Upper lobe of right lung (tissue), 1 donor: ENCODE measurements around the gene C16orf74. TPM values are rescaled to one million over a fixed set of nuclear protein-coding genes. Genes with fewer than 3 reads are reported as not detected.

ENCODE experiments used
- ATAC-seq: fragments of 200-7000 bp; cut with Tn5 transposase; one replicate; pipeline ENCODE4 v1.9.1; 2020; ENCODE audit warnings: mild to moderate bottlenecking, moderate library complexity
- DNase-seq: peaks from one replicate; pipeline ENCODE4 v3.0.0-alpha.2; 2020
- H3K27ac ChIP-seq: fragments of 200-600 bp; one replicate; pipeline ENCODE4 v1.8.0; 2022
- H3K27me3 ChIP-seq: fragments of 200-600 bp; one replicate; pipeline ENCODE4 v1.8.0; 2022; ENCODE audit warnings: mild to moderate bottlenecking
- H3K36me3 ChIP-seq: fragments of 200-600 bp; one replicate; pipeline ENCODE4 v1.8.0; 2022
- H3K4me1 ChIP-seq: fragments of 200-600 bp; one replicate; pipeline ENCODE4 v1.8.0; 2022
- H3K4me3 ChIP-seq: fragments of 200-600 bp; one replicate; pipeline ENCODE4 v1.8.0; 2022; ENCODE audit warnings: mild to moderate bottlenecking
- H3K9me3 ChIP-seq: fragments of 200-600 bp; one replicate; pipeline ENCODE4 v1.8.0; 2022
- intact Hi-C: fragments of 100-400 bp; cut with DNase I; formaldehyde crosslinking; loops from one replicate; pipeline ENCODE4 v1.11.0; 2022
- total RNA-seq: library from RNA; stranded (reverse); fragmentation: NEBNext Ultra II Directional; extraction: Animal tissue kit (Norgen Biotek cat#: 25700); gene quantifications from one replicate; pipeline ENCODE4 v1.2.1, GENCODE V29; 2021
- TF ChIP-seq, protein P1 (sequence below): fragments of 200-600 bp; IDR thresholded peaks from one replicate; pipeline ENCODE4 v1.8.0; 2022; ENCODE audit warnings: antibody characterized with exemption
- donor health status: DM: no; HTN: yes; CAD: no; lungs with severe emphysema.

The C16orf74 gene
- total RNA-seq, 1 donor from 2014 or later, result 2.7 TPM

GRCh38 chr16:85681255-85681654, 69.6 kb downstream of the C16orf74 start:
- TF ChIP-seq, protein P1, sequence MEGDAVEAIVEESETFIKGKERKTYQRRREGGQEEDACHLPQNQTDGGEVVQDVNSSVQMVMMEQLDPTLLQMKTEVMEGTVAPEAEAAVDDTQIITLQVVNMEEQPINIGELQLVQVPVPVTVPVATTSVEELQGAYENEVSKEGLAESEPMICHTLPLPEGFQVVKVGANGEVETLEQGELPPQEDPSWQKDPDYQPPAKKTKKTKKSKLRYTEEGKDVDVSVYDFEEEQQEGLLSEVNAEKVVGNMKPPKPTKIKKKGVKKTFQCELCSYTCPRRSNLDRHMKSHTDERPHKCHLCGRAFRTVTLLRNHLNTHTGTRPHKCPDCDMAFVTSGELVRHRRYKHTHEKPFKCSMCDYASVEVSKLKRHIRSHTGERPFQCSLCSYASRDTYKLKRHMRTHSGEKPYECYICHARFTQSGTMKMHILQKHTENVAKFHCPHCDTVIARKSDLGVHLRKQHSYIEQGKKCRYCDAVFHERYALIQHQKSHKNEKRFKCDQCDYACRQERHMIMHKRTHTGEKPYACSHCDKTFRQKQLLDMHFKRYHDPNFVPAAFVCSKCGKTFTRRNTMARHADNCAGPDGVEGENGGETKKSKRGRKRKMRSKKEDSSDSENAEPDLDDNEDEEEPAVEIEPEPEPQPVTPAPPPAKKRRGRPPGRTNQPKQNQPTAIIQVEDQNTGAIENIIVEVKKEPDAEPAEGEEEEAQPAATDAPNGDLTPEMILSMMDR, result no peak
- no peaks in the 10 kb centered on the region for H3K4me1 ChIP-seq
- H3K36me3 ChIP-seq, result no peaks in the 10 kb centered on the region
- H3K4me3 ChIP-seq, result no peak overlapping the region
- no peak for DNase-seq
- intact Hi-C loops, result no loop called here
- no peaks in the 10 kb centered on the region for H3K27me3 ChIP-seq
- peak; percentile 44 for ATAC-seq
- H3K9me3 ChIP-seq, result no peaks in the 10 kb centered on the region
- no peak overlapping the region for H3K27ac ChIP-seq

DNA sequence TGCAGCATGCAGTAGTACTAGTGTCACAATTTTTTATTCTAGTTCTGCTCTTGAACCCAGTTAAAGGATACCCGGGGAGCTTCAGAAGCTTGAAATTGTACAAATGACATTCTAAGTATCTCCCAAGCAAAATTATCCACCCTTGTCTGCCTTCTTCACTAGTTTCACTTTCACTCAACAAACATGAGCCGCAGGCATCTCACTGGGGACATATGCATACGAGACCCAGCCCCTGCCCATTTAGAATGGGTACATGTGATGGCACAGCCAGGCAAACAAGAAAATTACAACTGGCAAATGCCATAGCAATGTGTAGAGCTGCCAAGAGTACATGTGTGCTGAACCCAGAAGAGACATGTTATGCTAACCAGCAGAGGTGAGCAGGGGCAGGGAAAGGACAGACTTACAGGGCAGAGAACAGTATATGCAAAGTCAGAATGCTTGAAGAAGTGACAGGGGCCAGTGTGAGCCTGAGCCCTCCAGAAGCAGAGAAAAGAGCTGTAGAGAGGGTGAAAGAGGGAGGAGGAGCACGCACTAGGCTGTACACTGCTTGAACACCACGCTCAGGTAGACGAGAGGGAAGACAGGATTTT, 70.4 kb downstream of the C16orf74 start:
- H3K36me3 ChIP-seq, result peaks cover 5% of the 10 kb centered on the region
- ATAC-seq, result peak; percentile 4
- DNase-seq, result no peak
- no peaks in the 10 kb centered on the region for H3K27me3 ChIP-seq
- no peak overlapping the region for H3K27ac ChIP-seq
- H3K9me3 ChIP-seq, result no peaks in the 10 kb centered on the region
- no peaks in the 10 kb centered on the region for H3K4me1 ChIP-seq
- TF ChIP-seq, protein P1, result no peak
- H3K4me3 ChIP-seq, result no peak overlapping the region
- intact Hi-C loops, result no loop called here

DNA sequence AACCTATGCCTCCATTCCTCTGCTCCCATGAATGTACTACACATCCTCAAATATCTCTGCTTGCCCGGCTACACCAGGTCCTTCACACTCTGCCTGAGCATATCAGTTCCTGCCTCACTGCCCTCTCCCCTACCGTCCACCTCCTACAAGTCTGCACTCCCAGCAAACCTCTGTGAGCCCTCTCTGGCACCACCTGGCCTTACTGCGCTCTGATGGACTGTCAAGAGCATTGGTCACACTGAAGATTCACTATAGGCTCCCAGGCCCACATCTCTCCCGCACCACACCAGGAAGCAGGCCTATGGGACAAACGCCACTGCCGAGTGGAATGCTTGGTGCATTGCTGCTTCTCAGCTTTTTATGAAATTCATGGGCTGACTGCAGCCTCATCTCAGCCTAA, 71.0 kb downstream of the C16orf74 start:
- no peaks in the 10 kb centered on the region for H3K27me3 ChIP-seq
- H3K9me3 ChIP-seq, result no peaks in the 10 kb centered on the region
- TF ChIP-seq, protein P1, result no peak
- H3K36me3 ChIP-seq, result peaks cover 11% of the 10 kb centered on the region
- intact Hi-C loops, result no loop called here
- H3K27ac ChIP-seq, result no peak overlapping the region
- no peak overlapping the region for H3K4me3 ChIP-seq
- H3K4me1 ChIP-seq, result no peaks in the 10 kb centered on the region
- DNase-seq, result no peak
- ATAC-seq, result no peak

- Histone ChIP-seq H3K27ac (no peak overlapping the region), H3K4me3 (no peak overlapping the region), H3K27me3 (no peaks in the 10 kb centered on the region), H3K9me3 (no peaks in the 10 kb centered on the region), H3K36me3 (peaks cover 22% of the 10 kb centered on the region), H3K4me1 (peaks cover 10% of the 10 kb centered on the region)
- DNase-seq (no peak), ATAC-seq (no peak)
- TF ChIP-seq, protein P1, result no peak
- intact Hi-C loops, result no loop called here
Observed at GRCh38 chr16:85678821-85679220, 72.1 kb downstream of the C16orf74 start.

- Histone ChIP-seq H3K4me1 (peaks cover 15% of the 10 kb centered on the region), H3K4me3 (no peak overlapping the region), H3K27me3 (no peaks in the 10 kb centered on the region), H3K9me3 (no peaks in the 10 kb centered on the region), H3K27ac (no peak overlapping the region), H3K36me3 (peaks cover 29% of the 10 kb centered on the region)
- no peak for DNase-seq
- no peak for ATAC-seq
- TF ChIP-seq, protein P1, result no peak
- intact Hi-C loops, result no loop called here
Observed at GRCh38 chr16:85678016-85678415, 72.9 kb downstream of the C16orf74 start.
